H4 (cell line): Measurements from ENCODE around the gene UACA. TPM values are rescaled to one million over a fixed set of nuclear protein-coding genes. Genes with fewer than 3 reads are reported as not detected.

Experiments used
- DNase-seq: peaks from one replicate; pipeline ENCODE4 v3.0.0-alpha.2; 2015; ENCODE audit warnings: low spot score
- total RNA-seq: library from RNA; depleted of rRNA; stranded (reverse); fragments of >200 nt; shearing (Covaris generic); gene quantifications from 2 replicates; pipeline ENCODE4 v1.2.3, GENCODE V29; 2014

The UACA gene
- total RNA-seq, 1 experiment from 2014 or later, result 9.0 TPM

- no peak for DNase-seq
Observed at GRCh38 chr15:70788114-70789049, 25.0 kb upstream of the UACA start.

- DNase-seq, result no peak
Observed at GRCh38 chr15:70786996-70787395, 23.6 kb upstream of the UACA start.

- no peak for DNase-seq
Observed at GRCh38 chr15:70783610-70784022, 20.3 kb upstream of the UACA start.

GRCh38 chr15:70783041-70783440 lies 19.7 kb upstream of the UACA start:
- no peak for DNase-seq

- DNase-seq, result no peak
Observed at GRCh38 chr15:70781236-70781635, 17.9 kb upstream of the UACA start.

GRCh38 chr15:70778258-70779076 lies 15.1 kb upstream of the UACA start:
- DNase-seq, result peak; percentile 69

GRCh38 chr15:70777170-70777926 lies 14.0 kb upstream of the UACA start:
- DNase-seq, result no peak

GRCh38 chr15:70775160-70775559 lies 11.8 kb upstream of the UACA start:
- no peak for DNase-seq

- no peak for DNase-seq
Observed at GRCh38 chr15:70772402-70772801, 9.0 kb upstream of the UACA start.

- no peak for DNase-seq
Observed at GRCh38 chr15:70770863-70771262, 7.5 kb upstream of the UACA start.

- DNase-seq, result no peak
Observed at GRCh38 chr15:70768257-70768883, 5.0 kb upstream of the UACA start.

- no peak for DNase-seq
Observed at GRCh38 chr15:70767667-70768066, 4.3 kb upstream of the UACA start.

- no peak for DNase-seq
Observed at GRCh38 chr15:70766597-70766996, 3.2 kb upstream of the UACA start.

- no peak for DNase-seq
Observed at GRCh38 chr15:70765504-70766281, 2.3 kb upstream of the UACA start.

GRCh38 chr15:70763950-70764730 lies 782 bp upstream of the UACA start:
- DNase-seq, result no peak

GRCh38 chr15:70762469-70763119 lies 764 bp downstream of the UACA start:
- DNase-seq, result peak; percentile 44

- no peak for DNase-seq
Observed at GRCh38 chr15:70761931-70762468, 1.4 kb downstream of the UACA start.

GRCh38 chr15:70761046-70761445 lies 2.3 kb downstream of the UACA start:
- no peak for DNase-seq
